ENCODE data around the gene KDM2B.

- TF ChIP-seq CTCF (IDR thresholded peaks at IDR 0.05) = no peak
- no peak for TF ChIP-seq POLR2A (IDR thresholded peaks at IDR 0.05)
These were observed 95.9 kb downstream of the KDM2B start for GRCh38 chr12:121484967-121485366.
